PC-3 (cell line): Measurements from ENCODE around the gene L3MBTL4. TPM values are rescaled to one million over a fixed set of nuclear protein-coding genes. Genes with fewer than 3 reads are reported as not detected.

ENCODE experiments used
- ATAC-seq: fragments of 200-7000 bp; cut with Tn5 transposase; 2 replicates; pipeline ENCODE4 v1.9.1; 2020; ENCODE audit warnings: mild to moderate bottlenecking, moderate library complexity
- BruUV-seq: library from RNA; stranded (reverse); fragments of 400-500 nt; replicated peaks from 2 replicates; lab custom pipeline; 2021; lab: Mats Ljungman, UMichigan
- CTCF ChIA-PET: fragments of 300-600 bp; sonication (Branson Sonifier 250); formaldehyde crosslinking; loops from one replicate; lab custom pipeline; 2022; ENCODE audit warnings: antibody characterized with exemption; lab: Charles Lee
- POLR2A ChIA-PET: fragments of 300-600 bp; sonication (Branson Sonifier 250); formaldehyde crosslinking; loops from one replicate; lab custom pipeline; 2022; ENCODE audit warnings: antibody characterized with exemption; ENCODE audit not compliant: unreplicated experiment; lab: Charles Lee
- DNase-seq: peaks from one replicate; pipeline ENCODE4 v3.0.0-alpha.2; 2015
- H2AFZ ChIP-seq: fragments of 300-600 bp; sonication (generic); 2 replicates; pipeline ENCODE4 v1.6.0; 2016; ENCODE audit warnings: antibody characterized with exemption, low read length
- H3F3A ChIP-seq: fragments of 300-600 bp; sonication (generic); one replicate; pipeline ENCODE4 v1.6.0; 2017; ENCODE audit warnings: antibody characterized with exemption, low read length, control low read depth, mild to moderate bottlenecking; ENCODE audit not compliant: unreplicated experiment
- H3K27ac ChIP-seq: fragments of 300-600 bp; sonication (generic); 2 replicates; pipeline ENCODE4 v1.5.1; 2016; ENCODE audit warnings: mild to moderate bottlenecking, low read length
- H3K27me3 ChIP-seq: fragments of 300-600 bp; sonication (generic); 2 replicates; pipeline ENCODE4 v1.6.1; 2016; ENCODE audit warnings: low read length, mixed read lengths
- H3K36me3 ChIP-seq: fragments of 300-600 bp; sonication (generic); 2 replicates; pipeline ENCODE4 v1.6.1; 2016; ENCODE audit warnings: low read depth, mixed run types, low read length, mixed read lengths
- H3K4me1 ChIP-seq: fragments of 300-600 bp; sonication (generic); 2 replicates; pipeline ENCODE4 v1.5.1; 2016; ENCODE audit warnings: low read length; ENCODE audit not compliant: insufficient read depth
- H3K4me2 ChIP-seq: fragments of 300-600 bp; sonication (generic); 2 replicates; pipeline ENCODE4 v1.6.0; 2016; ENCODE audit warnings: low read length
- H3K4me3 ChIP-seq: fragments of 300-600 bp; sonication (generic); 2 replicates; pipeline ENCODE4 v1.5.1; 2016; ENCODE audit warnings: mild to moderate bottlenecking, low read length, mixed read lengths
- H3K79me2 ChIP-seq: fragments of 300-600 bp; sonication (generic); 2 replicates; pipeline ENCODE4 v1.6.1; 2017; ENCODE audit warnings: low read length, mixed read lengths
- H3K9ac ChIP-seq: fragments of 300-600 bp; sonication (generic); 2 replicates; pipeline ENCODE4 v1.6.0; 2016; ENCODE audit warnings: mild to moderate bottlenecking, low read length
- H3K9me2 ChIP-seq: fragments of 300-600 bp; sonication (generic); replicated peaks from 2 replicates; pipeline ENCODE4 v1.6.1; 2016; ENCODE audit warnings: mixed run types, low read length, mixed read lengths
- H3K9me3 ChIP-seq: fragments of 300-600 bp; sonication (generic); 2 replicates; pipeline ENCODE4 v1.6.1; 2016; ENCODE audit warnings: low read length, mixed read lengths
- H4K20me1 ChIP-seq: fragments of 300-600 bp; sonication (generic); 2 replicates; pipeline ENCODE4 v1.6.1; 2016; ENCODE audit warnings: low read length, mixed read lengths
- CTCF ChIP-seq: fragments of 300-600 bp; sonication (generic); conservative IDR thresholded peaks from 2 replicates; pipeline ENCODE4 v1.5.1; 2017; ENCODE audit warnings: antibody characterized with exemption, low read depth, mild to moderate bottlenecking, low read length
- EZH2 ChIP-seq: fragments of 300-600 bp; sonication (generic); IDR thresholded peaks from one replicate; pipeline ENCODE4 v1.6.1; 2017; ENCODE audit warnings: antibody characterized with exemption, mild to moderate bottlenecking, low read length; ENCODE audit not compliant: unreplicated experiment
- EZH2phosphoT487 ChIP-seq: fragments of 300-600 bp; sonication (generic); IDR thresholded peaks from 2 replicates; pipeline ENCODE4 v1.6.1; 2018; ENCODE audit warnings: mild to moderate bottlenecking, antibody characterized with exemption, low read length, borderline replicate concordance
- intact Hi-C: fragments of 100-400 bp; cut with micrococcal nuclease; formaldehyde crosslinking; loops from 2 replicates; pipeline ENCODE4 v1.9.0; 2023
- total RNA-seq: library from RNA; depleted of rRNA; stranded (reverse); fragments of >200 nt; gene quantifications from 2 replicates; pipeline ENCODE4 v1.2.3, GENCODE V29; 2014

The L3MBTL4 gene
- total RNA-seq, 1 experiment from 2014 or later: 0.47 TPM

- CTCF ChIA-PET: no interaction called here
- Histone ChIP-seq H2AFZ (no peak overlapping the region), H3K9ac (no peak overlapping the region), H3K4me3 (no peak overlapping the region), H3K9me2 (no peaks in the 10 kb centered on the region), H3K27me3 (no peaks in the 10 kb centered on the region), H3K27ac (no peak overlapping the region), H3K4me2 (no peak overlapping the region), H3F3A (no peaks in the 10 kb centered on the region), H3K36me3 (no peaks in the 10 kb centered on the region), H3K9me3 (no peaks in the 10 kb centered on the region), H3K4me1 (no peaks in the 10 kb centered on the region), H3K79me2 (no peaks in the 10 kb centered on the region), H4K20me1 (no peaks in the 10 kb centered on the region)
- ATAC-seq (no peak), DNase-seq (no peak)
- BruUV-seq: no TSS peak
- TF ChIP-seq EZH2 (no peak), CTCF (no peak), EZH2phosphoT487 (no peak)
- POLR2A ChIA-PET: no interaction called here
- intact Hi-C loops: no loop called here
Observed at GRCh38 chr18:6170604-6171003, 244.1 kb downstream of the L3MBTL4 start.

GRCh38 chr18:6161549-6161948 lies 253.2 kb downstream of the L3MBTL4 start:
- Histone ChIP-seq H3K9ac (no peak overlapping the region), H3K4me3 (no peak overlapping the region), H4K20me1 (no peaks in the 10 kb centered on the region), H3K79me2 (no peaks in the 10 kb centered on the region), H3K9me2 (no peaks in the 10 kb centered on the region), H3K9me3 (no peaks in the 10 kb centered on the region), H3K27ac (no peak overlapping the region), H3K4me2 (no peak overlapping the region), H2AFZ (no peak overlapping the region), H3K36me3 (no peaks in the 10 kb centered on the region), H3K27me3 (no peaks in the 10 kb centered on the region), H3K4me1 (no peaks in the 10 kb centered on the region), H3F3A (no peaks in the 10 kb centered on the region)
- ChIA-PET CTCF (no interaction called here), POLR2A (interaction anchor here (0.6 kb wide), 1 partner anchor 341 kb away, joined by 3 read pairs; no protein-coding TSS in a partner anchor)
- no peak for TF ChIP-seq EZH2
- no peak for TF ChIP-seq EZH2phosphoT487
- TF ChIP-seq CTCF: no peak
- DNase-seq (no peak), ATAC-seq (no peak)
- BruUV-seq: no TSS peak
- intact Hi-C loops: no loop called here

GRCh38 chr18:6159426-6159825 lies 255.3 kb downstream of the L3MBTL4 start:
- intact Hi-C loops: no loop called here
- no peaks in the 10 kb centered on the region for H3F3A ChIP-seq
- H3K9ac ChIP-seq: no peak overlapping the region
- H3K27ac ChIP-seq: no peak overlapping the region
- no peaks in the 10 kb centered on the region for H3K9me2 ChIP-seq
- H4K20me1 ChIP-seq: no peaks in the 10 kb centered on the region
- CTCF ChIA-PET: no interaction called here
- H3K4me2 ChIP-seq: no peak overlapping the region
- no peak overlapping the region for H3K4me3 ChIP-seq
- H3K36me3 ChIP-seq: no peaks in the 10 kb centered on the region
- ATAC-seq (no peak), DNase-seq (no peak)
- H3K9me3 ChIP-seq: no peaks in the 10 kb centered on the region
- H2AFZ ChIP-seq: no peak overlapping the region
- POLR2A ChIA-PET: no interaction called here
- no peaks in the 10 kb centered on the region for H3K4me1 ChIP-seq
- no TSS peak for BruUV-seq
- H3K79me2 ChIP-seq: no peaks in the 10 kb centered on the region
- no peaks in the 10 kb centered on the region for H3K27me3 ChIP-seq
- no peak for TF ChIP-seq EZH2phosphoT487
- no peak for TF ChIP-seq CTCF
- no peak for TF ChIP-seq EZH2
